OCI-LY7 (cell line): ENCODE results near the gene CD6.

Source experiments
- CTCF ChIP-seq: fragments of 200-600 bp; sonication (generic); conservative IDR thresholded peaks from 2 replicates; pipeline ENCODE4 v1.5.1; 2014; ENCODE audit warnings: mild to moderate bottlenecking, antibody characterized with exemption, low read length, moderate library complexity, mixed read lengths
- EZH2phosphoT487 ChIP-seq: fragments of 200-600 bp; sonication (generic); IDR thresholded peaks from 2 replicates; pipeline ENCODE4 v1.6.1; 2018; ENCODE audit warnings: low read depth, borderline replicate concordance, mild to moderate bottlenecking, mixed run types, antibody characterized with exemption, low read length, moderate library complexity, mixed read lengths

- peak; percentile 97 for TF ChIP-seq CTCF
- no peak for TF ChIP-seq EZH2phosphoT487
Measured at GRCh38 chr11:60970369-60970774, 1.1 kb upstream of the CD6 start.
